K562 (cell line): ENCODE measurements around the gene MAPKAPK3.

Experiments used
- CTCF ChIP-seq, 3 experiments: IDR thresholded peaks in 2 of 3; conservative IDR thresholded peaks in 1 of 3; 2 replicates each; pipeline ENCODE4 v1.5.1; 2011 to 2012; ENCODE audit warnings: low read length in 3 of 3, mild to moderate bottlenecking in 3 of 3, control low read depth in 2 of 3, improper control_type of control experiment in 1 of 3, inconsistent platforms in 1 of 3, low read depth in 1 of 3, mixed read lengths in 1 of 3, moderate library complexity in 1 of 3; ENCODE audit not compliant: insufficient read depth in 2 of 3
- E2F1 ChIP-seq: sonication (generic); formaldehyde crosslinking; IDR thresholded peaks from 2 replicates; pipeline ENCODE4 v1.8.1; 2023; ENCODE audit warnings: mild to moderate bottlenecking, missing genetic modification reagents, moderate library complexity
- E2F6 ChIP-seq, 2 experiments: IDR thresholded peaks; 2 replicates each; pipeline ENCODE4 v1.6.1; 2011; ENCODE audit warnings: borderline replicate concordance in 1 of 2, control low read depth in 1 of 2, low read depth in 1 of 2, low read length in 1 of 2, mild to moderate bottlenecking in 1 of 2, mixed read lengths in 1 of 2, moderate library complexity in 1 of 2; ENCODE audit not compliant: insufficient read depth in 1 of 2, insufficient read length in 1 of 2, poor library complexity in 1 of 2, severe bottlenecking in 1 of 2; ENCODE audit errors: extremely low read depth in 1 of 2
- EZH2 ChIP-seq: IDR thresholded peaks from 2 replicates; pipeline ENCODE4 v1.6.1; 2012; ENCODE audit warnings: low read depth, mild to moderate bottlenecking, inconsistent platforms, low read length, borderline replicate concordance
- HCFC1 ChIP-seq: IDR thresholded peaks from 2 replicates; pipeline ENCODE4 v1.6.1; 2012; ENCODE audit warnings: low read depth, low read length, improper control_type of control experiment
- MYNN ChIP-seq, 2 experiments: sonication (generic); formaldehyde crosslinking in 1 of 2; IDR thresholded peaks; 2 replicates each; pipeline versions ENCODE4 v1.5.0 to v1.6.1; 2016 to 2020; ENCODE audit warnings: antibody characterized with exemption in 1 of 2, missing genetic modification reagents in 1 of 2
- POLR2A ChIP-seq: fragments of 450-650 bp; conservative IDR thresholded peaks from 2 replicates; pipeline ENCODE4 v1.6.1; 2016
- SIRT6 ChIP-seq: IDR thresholded peaks from one replicate; pipeline ENCODE4 v1.6.1; 2012; ENCODE audit warnings: low read depth, mild to moderate bottlenecking, control low read depth, inconsistent platforms, low read length, moderate library complexity
- THRA ChIP-seq: fragments of 450-650 bp; IDR thresholded peaks from 2 replicates; pipeline ENCODE4 v1.6.1; 2017; ENCODE audit warnings: mild to moderate bottlenecking, moderate library complexity
- YY1 ChIP-seq, 3 experiments: IDR thresholded peaks; 2 replicates each; pipeline ENCODE4 v1.6.1; 2011; ENCODE audit warnings: low read length in 2 of 3, mild to moderate bottlenecking in 2 of 3, moderate library complexity in 2 of 3, borderline replicate concordance in 1 of 3, control low read depth in 1 of 3, low read depth in 1 of 3; ENCODE audit not compliant: insufficient read depth in 3 of 3, insufficient replicate concordance in 2 of 3, control insufficient read depth in 1 of 3, insufficient read length in 1 of 3; ENCODE audit errors: extremely low read depth in 1 of 3
- ZSCAN29 ChIP-seq: fragments of 450-650 bp; IDR thresholded peaks from 2 replicates; pipeline ENCODE4 v1.6.1; 2017

GRCh38 chr3:50653937-50654595, 37.1 kb downstream of the MAPKAPK3 start:
- TF ChIP-seq EZH2 (no peak), YY1 (IDR thresholded peaks at IDR 0.05; ENCODE audit: borderline replicate concordance in 1 of 3, control insufficient read depth in 1 of 3, extremely low read depth in 1 of 3, insufficient read depth in 3 of 3, insufficient read length in 1 of 3, insufficient replicate concordance in 2 of 3, low read depth in 1 of 3, low read length in 2 of 3) (no peak), THRA (no peak), E2F6 (IDR thresholded peaks at IDR 0.05; ENCODE audit: borderline replicate concordance in 1 of 2, extremely low read depth in 1 of 2, insufficient read depth in 1 of 2, insufficient read length in 1 of 2, low read depth in 1 of 2, low read length in 1 of 2, poor library complexity in 1 of 2, severe bottlenecking in 1 of 2) (no peak), POLR2A (no peak), SIRT6 (no peak), ZSCAN29 (no peak), E2F1 (CRISPR knock-in tag) (no peak), MYNN (IDR thresholded peaks at IDR 0.05) (no peak), MYNN (CRISPR knock-in tag; IDR thresholded peaks at IDR 0.05) (no peak), HCFC1 (no peak), CTCF (IDR thresholded peaks at IDR 0.05 in 2 of 3, conservative IDR thresholded peaks at IDR 0.05 in 1 of 3; ENCODE audit: insufficient read depth in 2 of 3, low read depth in 1 of 3, low read length in 3 of 3) (no peak)
